Adrenal gland (tissue), 5 donors: ENCODE measurements around the gene PLXNC1.

Experiments used
- POLR2A ChIP-seq, 2 donors: fragments of 450-650 bp; IDR thresholded peaks; one replicate each; pipeline ENCODE4 v1.6.1; 2017; ENCODE audit warnings: antibody characterized with exemption in 2 of 2, mild to moderate bottlenecking in 2 of 2, moderate library complexity in 1 of 2
- TF ChIP-seq, protein P1 (sequence below), 6 experiments: fragments of 450-650 bp in 4 of 6; fragments of 200-600 bp in 2 of 6; sonication (generic) in 1 of 6; IDR thresholded peaks; 1 replicate in 5 of 6; 2 replicates in 1 of 6; pipeline versions ENCODE4 v1.5.1 to v1.8.0; 2016 to 2021; ENCODE audit warnings: antibody characterized with exemption in 6 of 6, mild to moderate bottlenecking in 2 of 6, moderate library complexity in 1 of 6
- donor health status: DM: no; HTN: no; CAD: no.

DNA sequence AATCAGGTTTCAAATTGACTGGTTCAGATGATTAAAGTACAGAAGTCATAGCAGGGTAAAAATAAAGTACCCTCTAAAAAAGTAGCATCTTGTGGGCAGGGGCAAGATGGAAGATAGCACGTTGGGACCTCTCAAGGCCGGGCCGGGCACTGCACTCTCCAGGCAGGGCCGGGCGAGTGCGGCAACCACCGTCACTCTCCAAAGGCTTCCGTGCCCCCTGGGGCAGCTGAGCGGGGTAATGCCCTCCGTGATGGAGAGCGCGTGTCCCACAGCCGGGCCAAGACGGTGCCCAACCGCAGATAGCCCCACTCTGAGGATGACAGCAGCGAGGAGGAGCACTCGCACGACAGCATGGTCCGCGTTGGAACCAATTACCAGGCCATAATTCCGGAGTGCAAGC is 8.6 kb upstream of the PLXNC1 start:
- TF ChIP-seq, protein P1, sequence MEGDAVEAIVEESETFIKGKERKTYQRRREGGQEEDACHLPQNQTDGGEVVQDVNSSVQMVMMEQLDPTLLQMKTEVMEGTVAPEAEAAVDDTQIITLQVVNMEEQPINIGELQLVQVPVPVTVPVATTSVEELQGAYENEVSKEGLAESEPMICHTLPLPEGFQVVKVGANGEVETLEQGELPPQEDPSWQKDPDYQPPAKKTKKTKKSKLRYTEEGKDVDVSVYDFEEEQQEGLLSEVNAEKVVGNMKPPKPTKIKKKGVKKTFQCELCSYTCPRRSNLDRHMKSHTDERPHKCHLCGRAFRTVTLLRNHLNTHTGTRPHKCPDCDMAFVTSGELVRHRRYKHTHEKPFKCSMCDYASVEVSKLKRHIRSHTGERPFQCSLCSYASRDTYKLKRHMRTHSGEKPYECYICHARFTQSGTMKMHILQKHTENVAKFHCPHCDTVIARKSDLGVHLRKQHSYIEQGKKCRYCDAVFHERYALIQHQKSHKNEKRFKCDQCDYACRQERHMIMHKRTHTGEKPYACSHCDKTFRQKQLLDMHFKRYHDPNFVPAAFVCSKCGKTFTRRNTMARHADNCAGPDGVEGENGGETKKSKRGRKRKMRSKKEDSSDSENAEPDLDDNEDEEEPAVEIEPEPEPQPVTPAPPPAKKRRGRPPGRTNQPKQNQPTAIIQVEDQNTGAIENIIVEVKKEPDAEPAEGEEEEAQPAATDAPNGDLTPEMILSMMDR (IDR thresholded peaks at IDR 0.05) = no peak
- no peak for TF ChIP-seq POLR2A (IDR thresholded peaks at IDR 0.05)
